GM23338 (cell line): ENCODE data around the gene USF2. TPM values are rescaled to one million over a fixed set of nuclear protein-coding genes. Genes with fewer than 3 reads are reported as not detected.

Source experiments
- ATAC-seq: fragments of 200-7000 bp; cut with Tn5 transposase; 3 replicates; pipeline ENCODE4 v1.9.1; 2020
- DNase-seq: peaks from one replicate; pipeline ENCODE4 v3.0.0-alpha.2; 2015; ENCODE audit warnings: low spot score
- H2AFZ ChIP-seq: fragments of 200-600 bp; sonication (generic); 2 replicates; pipeline ENCODE4 v1.8.0; 2016; ENCODE audit warnings: antibody characterized with exemption, mild to moderate bottlenecking, moderate library complexity
- H3F3A ChIP-seq: fragments of 200-600 bp; sonication (generic); replicated peaks from 2 replicates; pipeline ENCODE4 v1.8.0; 2017; ENCODE audit warnings: antibody characterized with exemption, mixed run types, low read depth
- H3K27ac ChIP-seq: fragments of 200-600 bp; sonication (generic); 2 replicates; pipeline ENCODE4 v1.6.1; 2016; ENCODE audit warnings: low read depth
- H3K27me3 ChIP-seq: fragments of 200-600 bp; sonication (generic); 2 replicates; pipeline ENCODE4 v1.8.0; 2016; ENCODE audit warnings: mild to moderate bottlenecking, mixed run types, moderate library complexity; ENCODE audit not compliant: insufficient read depth
- H3K36me3 ChIP-seq: fragments of 200-600 bp; sonication (generic); 2 replicates; pipeline ENCODE4 v1.8.0; 2016; ENCODE audit warnings: mild to moderate bottlenecking; ENCODE audit not compliant: insufficient read depth
- H3K4me1 ChIP-seq: fragments of 200-600 bp; sonication (generic); 2 replicates; pipeline ENCODE4 v1.8.0; 2016; ENCODE audit warnings: mild to moderate bottlenecking, moderate library complexity; ENCODE audit not compliant: insufficient read depth
- H3K4me2 ChIP-seq: fragments of 200-600 bp; sonication (generic); 2 replicates; pipeline ENCODE4 v1.7.1; 2017; ENCODE audit warnings: mixed run types
- H3K4me3 ChIP-seq: fragments of 200-600 bp; sonication (generic); 2 replicates; pipeline ENCODE4 v1.6.1; 2016; ENCODE audit warnings: mixed run types
- H3K79me2 ChIP-seq: fragments of 200-600 bp; sonication (generic); replicated peaks from 2 replicates; pipeline ENCODE4 v1.8.0; 2017; ENCODE audit warnings: mild to moderate bottlenecking; ENCODE audit not compliant: insufficient read depth
- H3K9me2 ChIP-seq: fragments of 200-600 bp; sonication (generic); 2 replicates; pipeline ENCODE4 v1.8.0; 2017; ENCODE audit not compliant: insufficient read depth
- H4K20me1 ChIP-seq: fragments of 200-600 bp; sonication (generic); replicated peaks from 2 replicates; pipeline ENCODE4 v1.8.0; 2017; ENCODE audit warnings: mild to moderate bottlenecking; ENCODE audit not compliant: insufficient read depth
- H3K27ac Mint-ChIP-seq: 2 replicates; pipeline ENCODE4 v1.8.0; 2020; ENCODE audit warnings: inconsistent platforms, mild to moderate bottlenecking, moderate library complexity, mixed read lengths
- H3K27me3 Mint-ChIP-seq: 3 replicates; pipeline ENCODE4 v1.8.0; 2022; ENCODE audit warnings: low read depth, mild to moderate bottlenecking, moderate library complexity, mixed read lengths, inconsistent platforms; ENCODE audit not compliant: insufficient read depth, poor library complexity
- H3K36me3 Mint-ChIP-seq: 3 replicates; pipeline ENCODE4 v1.8.0; 2021; ENCODE audit warnings: low read depth, mild to moderate bottlenecking, inconsistent platforms, moderate library complexity, mixed read lengths
- H3K4me1 Mint-ChIP-seq: 3 replicates; pipeline ENCODE4 v1.8.0; 2020; ENCODE audit warnings: mild to moderate bottlenecking, inconsistent platforms, mixed read lengths
- H3K4me3 Mint-ChIP-seq: 3 replicates; pipeline ENCODE4 v1.8.0; 2021; ENCODE audit warnings: moderate library complexity, mild to moderate bottlenecking, inconsistent platforms, mixed read lengths
- H3K9me3 Mint-ChIP-seq: 3 replicates; pipeline ENCODE4 v1.8.0; 2020; ENCODE audit warnings: moderate library complexity, mild to moderate bottlenecking, inconsistent platforms, mixed read lengths
- CREB1 ChIP-seq: fragments of 250-450 bp; sonication (Bioruptor Pico); IDR thresholded peaks from 2 replicates; pipeline ENCODE4 v1.5.0; 2020; ENCODE audit warnings: low read depth, mild to moderate bottlenecking, moderate library complexity
- EZH2 ChIP-seq: fragments of 200-600 bp; sonication (generic); IDR thresholded peaks from one replicate; pipeline ENCODE4 v1.8.0; 2017; ENCODE audit warnings: antibody characterized with exemption, mild to moderate bottlenecking, low read depth; ENCODE audit not compliant: unreplicated experiment
- EZH2phosphoT487 ChIP-seq: fragments of 200-600 bp; sonication (generic); IDR thresholded peaks from one replicate; pipeline ENCODE4 v1.8.1; 2018; ENCODE audit warnings: antibody characterized with exemption; ENCODE audit not compliant: unreplicated experiment
- JUNB ChIP-seq: IDR thresholded peaks from one replicate; pipeline ENCODE4 v1.6.1; 2016; ENCODE audit warnings: antibody characterized with exemption; ENCODE audit not compliant: unreplicated experiment
- NANOG ChIP-seq: IDR thresholded peaks from 2 replicates; pipeline ENCODE4 v1.6.1; 2016; ENCODE audit warnings: antibody characterized with exemption, borderline replicate concordance
- POLR2AphosphoS5 ChIP-seq: IDR thresholded peaks from 2 replicates; pipeline ENCODE4 v1.6.1; 2016; ENCODE audit warnings: antibody characterized with exemption, low read depth
- STAT1 ChIP-seq: IDR thresholded peaks from one replicate; pipeline ENCODE4 v1.6.1; 2016; ENCODE audit warnings: antibody characterized with exemption; ENCODE audit not compliant: unreplicated experiment
- ZNF114 ChIP-seq: fragments of 250-450 bp; sonication (Bioruptor Pico); IDR thresholded peaks from 2 replicates; pipeline ENCODE4 v1.5.0; 2020; ENCODE audit warnings: mild to moderate bottlenecking, moderate library complexity
- ZNF331 ChIP-seq: fragments of 250-450 bp; sonication (Bioruptor Pico); IDR thresholded peaks from 2 replicates; pipeline ENCODE4 v1.5.0; 2020; ENCODE audit warnings: low read depth, mild to moderate bottlenecking, moderate library complexity
- polyA plus RNA-seq: library from polyadenylated mRNA; unstranded; fragments of >200 nt; fragmentation: Nextera tagmentation; extraction: Ambion mirVana; gene quantifications from 2 replicates; pipeline ENCODE4 v1.2.1, GENCODE V29; 2016
- total RNA-seq: library from RNA; depleted of rRNA; stranded (reverse); fragments of >200 nt; shearing (Covaris generic); gene quantifications from 2 replicates; pipeline ENCODE4 v1.2.3, GENCODE V29; 2014
- TF ChIP-seq, protein P1 (sequence below): IDR thresholded peaks from one replicate; pipeline ENCODE4 v1.6.1; 2018; ENCODE audit warnings: antibody characterized with exemption; ENCODE audit not compliant: unreplicated experiment
- TF ChIP-seq, protein P2 (sequence below), 2 experiments: fragments of 200-600 bp in 1 of 2; sonication (generic) in 1 of 2; conservative IDR thresholded peaks; 2 replicates each; pipeline versions ENCODE4 v1.5.1 to v1.6.1; 2016 to 2017; ENCODE audit warnings: antibody characterized with exemption in 2 of 2, low read depth in 2 of 2, mild to moderate bottlenecking in 2 of 2, moderate library complexity in 1 of 2
- TF ChIP-seq, protein P3 (sequence below): fragments of 250-450 bp; sonication (Bioruptor Pico); IDR thresholded peaks from 2 replicates; pipeline ENCODE4 v1.5.0; 2020; ENCODE audit warnings: mild to moderate bottlenecking, moderate library complexity
- TF ChIP-seq, protein P4 (sequence below): IDR thresholded peaks from 2 replicates; pipeline ENCODE4 v1.6.1; 2016; ENCODE audit warnings: antibody characterized with exemption

Gene USF2
- total and polyA plus RNA-seq, 2 experiments from 2014 or later = 28.9 to 60.5 TPM

DNA sequence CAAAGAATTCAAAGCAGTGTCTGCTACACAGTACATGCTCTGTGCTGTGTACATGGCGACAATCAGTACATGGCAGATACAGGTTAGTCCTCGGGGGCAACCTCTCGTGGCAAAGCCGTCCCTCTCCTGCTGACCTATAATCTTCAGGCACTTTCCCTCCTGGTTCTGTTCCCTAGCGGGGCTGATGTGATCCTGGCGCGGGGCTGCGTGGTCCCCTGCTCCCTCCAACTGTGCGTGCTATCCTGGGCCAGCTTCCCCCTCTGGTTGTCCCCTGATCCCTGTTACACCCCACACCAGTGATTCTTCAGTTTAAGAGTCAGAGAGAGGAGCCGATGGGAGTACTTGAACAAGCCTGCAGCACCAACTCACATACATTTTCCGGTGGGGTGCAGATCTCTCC lies 35.3 kb downstream of the USF2 start:
- DNase-seq = no peak
- Mint-ChIP-seq H3K4me1 (peaks cover 5% of the 10 kb centered on the region), H3K27ac (no peak overlapping the region; the same call in 1 of the 2 replicates), H3K36me3 (no peaks in the 10 kb centered on the region), H3K9me3 (no peaks in the 10 kb centered on the region; the same call in 2 of the 3 replicates), H3K27me3 (peaks cover 10% of the 10 kb centered on the region), H3K4me3 (no peak overlapping the region)
- Histone ChIP-seq H3K4me2 (no peak overlapping the region), H3K4me1 (no peaks in the 10 kb centered on the region; the same call in 1 of the 2 replicates), H3K9me2 (no peaks in the 10 kb centered on the region), H3K79me2 (no peaks in the 10 kb centered on the region), H3K27ac (no peak overlapping the region), H3K27me3 (no peaks in the 10 kb centered on the region), H2AFZ (no peak overlapping the region), H3F3A (no peaks in the 10 kb centered on the region), H4K20me1 (no peaks in the 10 kb centered on the region), H3K4me3 (no peak overlapping the region), H3K36me3 (no peaks in the 10 kb centered on the region)
- ATAC-seq = no peak
- TF ChIP-seq STAT1 = no peak
- TF ChIP-seq ZNF114 (CRISPR knock-in tag) = no peak
- TF ChIP-seq, protein P1, sequence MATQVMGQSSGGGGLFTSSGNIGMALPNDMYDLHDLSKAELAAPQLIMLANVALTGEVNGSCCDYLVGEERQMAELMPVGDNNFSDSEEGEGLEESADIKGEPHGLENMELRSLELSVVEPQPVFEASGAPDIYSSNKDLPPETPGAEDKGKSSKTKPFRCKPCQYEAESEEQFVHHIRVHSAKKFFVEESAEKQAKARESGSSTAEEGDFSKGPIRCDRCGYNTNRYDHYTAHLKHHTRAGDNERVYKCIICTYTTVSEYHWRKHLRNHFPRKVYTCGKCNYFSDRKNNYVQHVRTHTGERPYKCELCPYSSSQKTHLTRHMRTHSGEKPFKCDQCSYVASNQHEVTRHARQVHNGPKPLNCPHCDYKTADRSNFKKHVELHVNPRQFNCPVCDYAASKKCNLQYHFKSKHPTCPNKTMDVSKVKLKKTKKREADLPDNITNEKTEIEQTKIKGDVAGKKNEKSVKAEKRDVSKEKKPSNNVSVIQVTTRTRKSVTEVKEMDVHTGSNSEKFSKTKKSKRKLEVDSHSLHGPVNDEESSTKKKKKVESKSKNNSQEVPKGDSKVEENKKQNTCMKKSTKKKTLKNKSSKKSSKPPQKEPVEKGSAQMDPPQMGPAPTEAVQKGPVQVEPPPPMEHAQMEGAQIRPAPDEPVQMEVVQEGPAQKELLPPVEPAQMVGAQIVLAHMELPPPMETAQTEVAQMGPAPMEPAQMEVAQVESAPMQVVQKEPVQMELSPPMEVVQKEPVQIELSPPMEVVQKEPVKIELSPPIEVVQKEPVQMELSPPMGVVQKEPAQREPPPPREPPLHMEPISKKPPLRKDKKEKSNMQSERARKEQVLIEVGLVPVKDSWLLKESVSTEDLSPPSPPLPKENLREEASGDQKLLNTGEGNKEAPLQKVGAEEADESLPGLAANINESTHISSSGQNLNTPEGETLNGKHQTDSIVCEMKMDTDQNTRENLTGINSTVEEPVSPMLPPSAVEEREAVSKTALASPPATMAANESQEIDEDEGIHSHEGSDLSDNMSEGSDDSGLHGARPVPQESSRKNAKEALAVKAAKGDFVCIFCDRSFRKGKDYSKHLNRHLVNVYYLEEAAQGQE = no peak
- no peak for TF ChIP-seq NANOG
- TF ChIP-seq, protein P2, sequence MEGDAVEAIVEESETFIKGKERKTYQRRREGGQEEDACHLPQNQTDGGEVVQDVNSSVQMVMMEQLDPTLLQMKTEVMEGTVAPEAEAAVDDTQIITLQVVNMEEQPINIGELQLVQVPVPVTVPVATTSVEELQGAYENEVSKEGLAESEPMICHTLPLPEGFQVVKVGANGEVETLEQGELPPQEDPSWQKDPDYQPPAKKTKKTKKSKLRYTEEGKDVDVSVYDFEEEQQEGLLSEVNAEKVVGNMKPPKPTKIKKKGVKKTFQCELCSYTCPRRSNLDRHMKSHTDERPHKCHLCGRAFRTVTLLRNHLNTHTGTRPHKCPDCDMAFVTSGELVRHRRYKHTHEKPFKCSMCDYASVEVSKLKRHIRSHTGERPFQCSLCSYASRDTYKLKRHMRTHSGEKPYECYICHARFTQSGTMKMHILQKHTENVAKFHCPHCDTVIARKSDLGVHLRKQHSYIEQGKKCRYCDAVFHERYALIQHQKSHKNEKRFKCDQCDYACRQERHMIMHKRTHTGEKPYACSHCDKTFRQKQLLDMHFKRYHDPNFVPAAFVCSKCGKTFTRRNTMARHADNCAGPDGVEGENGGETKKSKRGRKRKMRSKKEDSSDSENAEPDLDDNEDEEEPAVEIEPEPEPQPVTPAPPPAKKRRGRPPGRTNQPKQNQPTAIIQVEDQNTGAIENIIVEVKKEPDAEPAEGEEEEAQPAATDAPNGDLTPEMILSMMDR (conservative IDR thresholded peaks at IDR 0.05; ENCODE audit: low read depth in 2 of 2) = no peak
- TF ChIP-seq CREB1 (CRISPR knock-in tag) = no peak
- TF ChIP-seq EZH2 = no peak
- TF ChIP-seq JUNB = no peak
- TF ChIP-seq POLR2AphosphoS5 = no peak
- no peak for TF ChIP-seq ZNF331 (CRISPR knock-in tag)
- no peak for TF ChIP-seq EZH2phosphoT487
- TF ChIP-seq, protein P3, sequence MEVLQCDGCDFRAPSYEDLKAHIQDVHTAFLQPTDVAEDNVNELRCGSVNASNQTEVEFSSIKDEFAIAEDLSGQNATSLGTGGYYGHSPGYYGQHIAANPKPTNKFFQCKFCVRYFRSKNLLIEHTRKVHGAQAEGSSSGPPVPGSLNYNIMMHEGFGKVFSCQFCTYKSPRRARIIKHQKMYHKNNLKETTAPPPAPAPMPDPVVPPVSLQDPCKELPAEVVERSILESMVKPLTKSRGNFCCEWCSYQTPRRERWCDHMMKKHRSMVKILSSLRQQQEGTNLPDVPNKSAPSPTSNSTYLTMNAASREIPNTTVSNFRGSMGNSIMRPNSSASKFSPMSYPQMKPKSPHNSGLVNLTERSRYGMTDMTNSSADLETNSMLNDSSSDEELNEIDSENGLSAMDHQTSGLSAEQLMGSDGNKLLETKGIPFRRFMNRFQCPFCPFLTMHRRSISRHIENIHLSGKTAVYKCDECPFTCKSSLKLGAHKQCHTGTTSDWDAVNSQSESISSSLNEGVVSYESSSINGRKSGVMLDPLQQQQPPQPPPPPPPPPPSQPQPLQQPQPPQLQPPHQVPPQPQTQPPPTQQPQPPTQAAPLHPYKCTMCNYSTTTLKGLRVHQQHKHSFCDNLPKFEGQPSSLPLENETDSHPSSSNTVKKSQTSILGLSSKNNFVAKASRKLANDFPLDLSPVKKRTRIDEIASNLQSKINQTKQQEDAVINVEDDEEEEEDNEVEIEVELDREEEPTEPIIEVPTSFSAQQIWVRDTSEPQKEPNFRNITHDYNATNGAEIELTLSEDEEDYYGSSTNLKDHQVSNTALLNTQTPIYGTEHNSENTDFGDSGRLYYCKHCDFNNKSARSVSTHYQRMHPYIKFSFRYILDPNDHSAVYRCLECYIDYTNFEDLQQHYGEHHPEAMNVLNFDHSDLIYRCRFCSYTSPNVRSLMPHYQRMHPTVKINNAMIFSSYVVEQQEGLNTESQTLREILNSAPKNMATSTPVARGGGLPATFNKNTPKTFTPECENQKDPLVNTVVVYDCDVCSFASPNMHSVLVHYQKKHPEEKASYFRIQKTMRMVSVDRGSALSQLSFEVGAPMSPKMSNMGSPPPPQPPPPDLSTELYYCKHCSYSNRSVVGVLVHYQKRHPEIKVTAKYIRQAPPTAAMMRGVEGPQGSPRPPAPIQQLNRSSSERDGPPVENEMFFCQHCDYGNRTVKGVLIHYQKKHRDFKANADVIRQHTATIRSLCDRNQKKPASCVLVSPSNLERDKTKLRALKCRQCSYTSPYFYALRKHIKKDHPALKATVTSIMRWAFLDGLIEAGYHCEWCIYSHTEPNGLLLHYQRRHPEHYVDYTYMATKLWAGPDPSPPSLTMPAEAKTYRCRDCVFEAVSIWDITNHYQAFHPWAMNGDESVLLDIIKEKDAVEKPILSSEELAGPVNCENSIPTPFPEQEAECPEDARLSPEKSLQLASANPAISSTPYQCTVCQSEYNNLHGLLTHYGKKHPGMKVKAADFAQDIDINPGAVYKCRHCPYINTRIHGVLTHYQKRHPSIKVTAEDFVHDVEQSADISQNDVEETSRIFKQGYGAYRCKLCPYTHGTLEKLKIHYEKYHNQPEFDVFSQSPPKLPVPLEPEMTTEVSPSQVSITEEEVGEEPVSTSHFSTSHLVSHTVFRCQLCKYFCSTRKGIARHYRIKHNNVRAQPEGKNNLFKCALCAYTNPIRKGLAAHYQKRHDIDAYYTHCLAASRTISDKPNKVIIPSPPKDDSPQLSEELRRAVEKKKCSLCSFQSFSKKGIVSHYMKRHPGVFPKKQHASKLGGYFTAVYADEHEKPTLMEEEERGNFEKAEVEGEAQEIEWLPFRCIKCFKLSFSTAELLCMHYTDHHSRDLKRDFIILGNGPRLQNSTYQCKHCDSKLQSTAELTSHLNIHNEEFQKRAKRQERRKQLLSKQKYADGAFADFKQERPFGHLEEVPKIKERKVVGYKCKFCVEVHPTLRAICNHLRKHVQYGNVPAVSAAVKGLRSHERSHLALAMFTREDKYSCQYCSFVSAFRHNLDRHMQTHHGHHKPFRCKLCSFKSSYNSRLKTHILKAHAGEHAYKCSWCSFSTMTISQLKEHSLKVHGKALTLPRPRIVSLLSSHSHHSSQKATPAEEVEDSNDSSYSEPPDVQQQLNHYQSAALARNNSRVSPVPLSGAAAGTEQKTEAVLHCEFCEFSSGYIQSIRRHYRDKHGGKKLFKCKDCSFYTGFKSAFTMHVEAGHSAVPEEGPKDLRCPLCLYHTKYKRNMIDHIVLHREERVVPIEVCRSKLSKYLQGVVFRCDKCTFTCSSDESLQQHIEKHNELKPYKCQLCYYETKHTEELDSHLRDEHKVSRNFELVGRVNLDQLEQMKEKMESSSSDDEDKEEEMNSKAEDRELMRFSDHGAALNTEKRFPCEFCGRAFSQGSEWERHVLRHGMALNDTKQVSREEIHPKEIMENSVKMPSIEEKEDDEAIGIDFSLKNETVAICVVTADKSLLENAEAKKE (CRISPR knock-in tag) = no peak
- TF ChIP-seq, protein P4, sequence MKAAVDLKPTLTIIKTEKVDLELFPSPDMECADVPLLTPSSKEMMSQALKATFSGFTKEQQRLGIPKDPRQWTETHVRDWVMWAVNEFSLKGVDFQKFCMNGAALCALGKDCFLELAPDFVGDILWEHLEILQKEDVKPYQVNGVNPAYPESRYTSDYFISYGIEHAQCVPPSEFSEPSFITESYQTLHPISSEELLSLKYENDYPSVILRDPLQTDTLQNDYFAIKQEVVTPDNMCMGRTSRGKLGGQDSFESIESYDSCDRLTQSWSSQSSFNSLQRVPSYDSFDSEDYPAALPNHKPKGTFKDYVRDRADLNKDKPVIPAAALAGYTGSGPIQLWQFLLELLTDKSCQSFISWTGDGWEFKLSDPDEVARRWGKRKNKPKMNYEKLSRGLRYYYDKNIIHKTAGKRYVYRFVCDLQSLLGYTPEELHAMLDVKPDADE = no peak
